ENCODE results near the gene LRRC4B. TPM values are rescaled to one million over a fixed set of nuclear protein-coding genes. Genes with fewer than 3 reads are reported as not detected.

Gene LRRC4B
- total and polyA plus RNA-seq, 2 donors (not counting 1 experiment from before 2014, with no cell fraction given) = 0.02 to 0.17 TPM

DNA sequence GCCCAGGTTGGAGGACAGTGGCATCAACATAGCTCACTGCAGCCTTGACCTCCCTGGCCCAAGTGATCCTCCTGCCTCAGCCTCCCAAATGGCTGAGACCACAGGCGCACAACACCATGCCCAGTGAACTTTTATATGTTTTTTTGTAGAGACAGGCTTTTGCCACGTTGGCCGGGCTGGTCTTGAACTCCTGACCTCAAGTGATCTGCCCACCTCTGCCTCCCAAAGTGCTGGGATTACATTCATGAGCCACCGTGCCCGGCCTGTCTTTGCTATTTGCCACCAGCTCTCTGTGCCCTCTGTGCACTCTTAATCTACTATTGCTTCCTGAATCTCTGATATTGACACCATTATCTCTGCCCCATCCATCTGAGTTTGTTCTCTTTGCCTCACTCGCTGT is 34.3 kb upstream of the LRRC4B start:
- no peaks in the 10 kb centered on the region for H3K79me2 ChIP-seq (ENCODE audit: control insufficient read depth, insufficient read depth, low read length)
- H4K20me1 ChIP-seq (ENCODE audit: control insufficient read depth, extremely low read depth, insufficient read depth, low read length) = no peaks in the 10 kb centered on the region
- no peaks in the 10 kb centered on the region for H3K36me3 ChIP-seq (ENCODE audit: control insufficient read depth, insufficient read depth, low read length)
- no peak overlapping the region for H3K4me3 ChIP-seq (replicated peaks in 1 of 4; ENCODE audit: control extremely low read depth in 1 of 4, insufficient read depth in 1 of 4, low read depth in 3 of 4, low read length in 4 of 4)
- H3K4me2 ChIP-seq (ENCODE audit: extremely low read depth, insufficient read depth, low read length) = no peak overlapping the region
- no peaks in the 10 kb centered on the region for H3K27me3 ChIP-seq (ENCODE audit: control insufficient read depth, insufficient read depth, low read length)
- no peak overlapping the region for H3K9ac ChIP-seq (ENCODE audit: insufficient read depth, low read length)
- no peaks in the 10 kb centered on the region for H3K9me3 ChIP-seq (ENCODE audit: control insufficient read depth, insufficient read depth, low read depth, low read length)
- H3K4me1 ChIP-seq (ENCODE audit: control insufficient read depth, extremely low read depth, insufficient read depth, low read length) = no peaks in the 10 kb centered on the region
- H2AFZ ChIP-seq (ENCODE audit: low read length) = no peak overlapping the region
- DNase-seq (ENCODE audit: low read depth in 2 of 2) = no peak
- TF ChIP-seq, protein P1, sequence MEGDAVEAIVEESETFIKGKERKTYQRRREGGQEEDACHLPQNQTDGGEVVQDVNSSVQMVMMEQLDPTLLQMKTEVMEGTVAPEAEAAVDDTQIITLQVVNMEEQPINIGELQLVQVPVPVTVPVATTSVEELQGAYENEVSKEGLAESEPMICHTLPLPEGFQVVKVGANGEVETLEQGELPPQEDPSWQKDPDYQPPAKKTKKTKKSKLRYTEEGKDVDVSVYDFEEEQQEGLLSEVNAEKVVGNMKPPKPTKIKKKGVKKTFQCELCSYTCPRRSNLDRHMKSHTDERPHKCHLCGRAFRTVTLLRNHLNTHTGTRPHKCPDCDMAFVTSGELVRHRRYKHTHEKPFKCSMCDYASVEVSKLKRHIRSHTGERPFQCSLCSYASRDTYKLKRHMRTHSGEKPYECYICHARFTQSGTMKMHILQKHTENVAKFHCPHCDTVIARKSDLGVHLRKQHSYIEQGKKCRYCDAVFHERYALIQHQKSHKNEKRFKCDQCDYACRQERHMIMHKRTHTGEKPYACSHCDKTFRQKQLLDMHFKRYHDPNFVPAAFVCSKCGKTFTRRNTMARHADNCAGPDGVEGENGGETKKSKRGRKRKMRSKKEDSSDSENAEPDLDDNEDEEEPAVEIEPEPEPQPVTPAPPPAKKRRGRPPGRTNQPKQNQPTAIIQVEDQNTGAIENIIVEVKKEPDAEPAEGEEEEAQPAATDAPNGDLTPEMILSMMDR (conservative IDR thresholded peaks at IDR 0.05 in 1 of 2, IDR thresholded peaks at IDR 0.05 in 1 of 2; ENCODE audit: low read depth in 1 of 2, low read length in 2 of 2) = no peak
- no peak for TF ChIP-seq EZH2 (IDR thresholded peaks at IDR 0.05; ENCODE audit: low read length, missing control alignments)
- H3K27ac ChIP-seq (ENCODE audit: insufficient read depth, low read length) = no peak overlapping the region

DNA sequence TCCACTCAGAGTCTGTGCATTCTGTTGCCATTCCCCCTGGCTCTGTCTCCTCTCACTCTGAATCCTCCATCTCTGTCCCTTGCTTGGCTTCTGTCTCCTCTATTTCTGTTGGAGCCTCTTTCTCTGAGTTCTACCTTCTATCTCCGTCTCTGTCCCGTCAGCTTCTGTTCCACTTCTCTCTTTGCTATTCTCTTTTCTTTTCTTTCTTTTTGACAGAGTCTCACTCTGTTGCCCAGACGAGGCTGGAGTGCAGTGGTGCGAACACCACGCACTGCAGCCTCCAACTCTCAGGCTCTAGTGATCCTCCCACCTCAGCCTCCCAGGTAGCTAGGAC is 33.8 kb upstream of the LRRC4B start:
- Histone ChIP-seq H3K4me1 (ENCODE audit: control insufficient read depth, extremely low read depth, insufficient read depth, low read length) (no peaks in the 10 kb centered on the region), H3K79me2 (ENCODE audit: control insufficient read depth, insufficient read depth, low read length) (no peaks in the 10 kb centered on the region), H3K4me2 (ENCODE audit: extremely low read depth, insufficient read depth, low read length) (no peak overlapping the region), H3K4me3 (replicated peaks in 1 of 4; ENCODE audit: control extremely low read depth in 1 of 4, insufficient read depth in 1 of 4, low read depth in 3 of 4, low read length in 4 of 4) (no peak overlapping the region), H4K20me1 (ENCODE audit: control insufficient read depth, extremely low read depth, insufficient read depth, low read length) (no peaks in the 10 kb centered on the region), H3K9me3 (ENCODE audit: control insufficient read depth, insufficient read depth, low read depth, low read length) (no peaks in the 10 kb centered on the region), H3K9ac (ENCODE audit: insufficient read depth, low read length) (no peak overlapping the region), H3K36me3 (ENCODE audit: control insufficient read depth, insufficient read depth, low read length) (no peaks in the 10 kb centered on the region), H3K27ac (ENCODE audit: insufficient read depth, low read length) (no peak overlapping the region), H3K27me3 (ENCODE audit: control insufficient read depth, insufficient read depth, low read length) (no peaks in the 10 kb centered on the region), H2AFZ (ENCODE audit: low read length) (no peak overlapping the region)
- DNase-seq (ENCODE audit: low read depth in 2 of 2) = no peak
- TF ChIP-seq, protein P1 (conservative IDR thresholded peaks at IDR 0.05 in 1 of 2, IDR thresholded peaks at IDR 0.05 in 1 of 2; ENCODE audit: low read depth in 1 of 2, low read length in 2 of 2) = no peak
- no peak for TF ChIP-seq EZH2 (IDR thresholded peaks at IDR 0.05; ENCODE audit: low read length, missing control alignments)

DNA sequence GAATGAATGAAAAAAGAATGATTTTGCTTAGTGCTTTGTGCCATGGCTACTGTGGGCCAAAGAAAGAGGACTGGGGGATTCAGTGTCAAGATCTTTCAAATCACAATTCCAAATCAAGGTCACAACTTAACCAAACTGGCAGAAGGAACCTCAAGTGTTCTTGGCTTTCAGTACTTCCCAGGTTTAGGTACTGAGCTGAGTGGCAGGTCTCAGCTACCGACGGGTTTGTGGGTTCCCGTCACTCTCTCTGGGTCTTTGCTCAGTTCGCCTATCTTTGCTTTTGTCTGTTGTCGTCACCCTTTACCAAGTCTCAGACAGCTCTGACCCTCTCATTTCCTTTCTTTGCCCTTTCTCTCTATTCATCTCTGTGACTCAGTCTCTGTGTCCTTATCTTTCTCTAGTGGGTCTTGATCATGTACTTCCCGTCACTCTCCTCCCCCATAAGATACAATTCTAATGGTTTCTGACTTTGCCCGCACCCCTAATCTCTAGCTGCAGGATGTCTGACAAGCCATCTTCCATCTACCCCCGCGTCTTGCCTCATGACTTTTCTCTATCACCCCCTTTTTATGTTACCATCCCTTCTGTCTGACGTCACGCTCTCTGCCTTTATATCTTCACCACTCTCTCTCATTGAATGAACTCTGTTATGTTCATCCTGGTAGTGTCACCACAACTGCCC is 33.3 kb upstream of the LRRC4B start:
- DNase-seq (ENCODE audit: low read depth in 2 of 2) = no peak
- Histone ChIP-seq H3K36me3 (ENCODE audit: control insufficient read depth, insufficient read depth, low read length) (no peaks in the 10 kb centered on the region), H3K9ac (ENCODE audit: insufficient read depth, low read length) (no peak overlapping the region), H3K4me1 (ENCODE audit: control insufficient read depth, extremely low read depth, insufficient read depth, low read length) (no peaks in the 10 kb centered on the region), H3K27ac (ENCODE audit: insufficient read depth, low read length) (no peak overlapping the region), H2AFZ (ENCODE audit: low read length) (no peak overlapping the region), H3K4me3 (replicated peaks in 1 of 4; ENCODE audit: control extremely low read depth in 1 of 4, insufficient read depth in 1 of 4, low read depth in 3 of 4, low read length in 4 of 4) (no peak overlapping the region), H4K20me1 (ENCODE audit: control insufficient read depth, extremely low read depth, insufficient read depth, low read length) (no peaks in the 10 kb centered on the region), H3K27me3 (ENCODE audit: control insufficient read depth, insufficient read depth, low read length) (no peaks in the 10 kb centered on the region), H3K79me2 (ENCODE audit: control insufficient read depth, insufficient read depth, low read length) (no peaks in the 10 kb centered on the region), H3K9me3 (ENCODE audit: control insufficient read depth, insufficient read depth, low read depth, low read length) (no peaks in the 10 kb centered on the region), H3K4me2 (ENCODE audit: extremely low read depth, insufficient read depth, low read length) (no peak overlapping the region)
- TF ChIP-seq, protein P1 (conservative IDR thresholded peaks at IDR 0.05 in 1 of 2, IDR thresholded peaks at IDR 0.05 in 1 of 2; ENCODE audit: low read depth in 1 of 2, low read length in 2 of 2) = no peak
- TF ChIP-seq EZH2 (IDR thresholded peaks at IDR 0.05; ENCODE audit: low read length, missing control alignments) = no peak

Data from fibroblast of lung (primary cell).